ENCODE results near the gene HDAC1. TPM values are rescaled to one million over a fixed set of nuclear protein-coding genes. Genes with fewer than 3 reads are reported as not detected.
A peak's percentile ranks its signal among the peaks of the same experiment; 100 is the strongest.

The HDAC1 gene
- total and polyA plus RNA-seq, 2 of the 8 experiments (the other 6 are each of a cell fraction or from before 2014, with no cell fraction given): 111 to 125 TPM

DNA sequence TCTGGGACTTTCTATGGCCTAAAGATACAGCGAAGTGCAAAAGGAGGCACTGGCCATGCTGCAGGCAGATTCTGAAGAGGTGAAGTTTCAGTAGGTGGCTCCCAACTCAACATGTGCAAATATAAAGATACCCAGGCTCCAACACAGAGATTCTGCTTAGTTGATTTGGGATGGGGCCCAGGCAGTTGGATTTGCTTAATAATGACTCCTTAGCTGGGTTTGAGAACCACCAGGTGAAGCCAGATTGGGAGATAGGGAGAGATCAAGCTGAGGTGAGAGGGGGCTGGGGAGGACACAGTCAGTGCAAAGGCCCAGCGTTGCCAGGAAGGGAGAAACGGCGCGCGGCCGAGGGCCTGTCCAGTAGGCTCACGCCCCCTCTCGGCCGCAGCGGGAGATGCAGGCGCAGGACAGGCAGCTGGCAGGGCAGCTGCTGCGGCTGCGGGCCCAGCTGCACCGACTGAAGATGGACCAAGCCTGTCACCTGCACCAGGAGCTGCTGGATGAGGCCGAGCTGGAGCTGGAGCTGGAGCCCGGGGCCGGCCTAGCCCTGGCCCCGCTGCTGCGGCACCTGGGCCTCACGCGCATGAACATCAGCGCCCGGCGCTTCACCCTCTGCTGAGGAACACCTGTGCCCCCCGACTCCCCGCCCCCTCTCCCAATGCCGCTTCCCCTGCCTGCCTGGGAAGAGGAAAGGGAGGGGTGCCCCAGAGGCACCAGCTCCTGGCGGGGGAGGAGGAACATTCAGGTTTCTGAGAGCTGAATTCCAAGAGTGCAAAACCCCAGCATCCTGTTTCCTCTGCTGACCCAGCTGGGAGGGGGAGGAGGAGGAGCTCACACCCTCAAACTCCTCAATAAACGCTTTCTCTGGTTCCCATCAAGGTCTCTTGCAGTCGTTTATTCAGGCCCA is 43.6 kb upstream of the HDAC1 start (continued):
- TF ChIP-seq, protein P1, sequence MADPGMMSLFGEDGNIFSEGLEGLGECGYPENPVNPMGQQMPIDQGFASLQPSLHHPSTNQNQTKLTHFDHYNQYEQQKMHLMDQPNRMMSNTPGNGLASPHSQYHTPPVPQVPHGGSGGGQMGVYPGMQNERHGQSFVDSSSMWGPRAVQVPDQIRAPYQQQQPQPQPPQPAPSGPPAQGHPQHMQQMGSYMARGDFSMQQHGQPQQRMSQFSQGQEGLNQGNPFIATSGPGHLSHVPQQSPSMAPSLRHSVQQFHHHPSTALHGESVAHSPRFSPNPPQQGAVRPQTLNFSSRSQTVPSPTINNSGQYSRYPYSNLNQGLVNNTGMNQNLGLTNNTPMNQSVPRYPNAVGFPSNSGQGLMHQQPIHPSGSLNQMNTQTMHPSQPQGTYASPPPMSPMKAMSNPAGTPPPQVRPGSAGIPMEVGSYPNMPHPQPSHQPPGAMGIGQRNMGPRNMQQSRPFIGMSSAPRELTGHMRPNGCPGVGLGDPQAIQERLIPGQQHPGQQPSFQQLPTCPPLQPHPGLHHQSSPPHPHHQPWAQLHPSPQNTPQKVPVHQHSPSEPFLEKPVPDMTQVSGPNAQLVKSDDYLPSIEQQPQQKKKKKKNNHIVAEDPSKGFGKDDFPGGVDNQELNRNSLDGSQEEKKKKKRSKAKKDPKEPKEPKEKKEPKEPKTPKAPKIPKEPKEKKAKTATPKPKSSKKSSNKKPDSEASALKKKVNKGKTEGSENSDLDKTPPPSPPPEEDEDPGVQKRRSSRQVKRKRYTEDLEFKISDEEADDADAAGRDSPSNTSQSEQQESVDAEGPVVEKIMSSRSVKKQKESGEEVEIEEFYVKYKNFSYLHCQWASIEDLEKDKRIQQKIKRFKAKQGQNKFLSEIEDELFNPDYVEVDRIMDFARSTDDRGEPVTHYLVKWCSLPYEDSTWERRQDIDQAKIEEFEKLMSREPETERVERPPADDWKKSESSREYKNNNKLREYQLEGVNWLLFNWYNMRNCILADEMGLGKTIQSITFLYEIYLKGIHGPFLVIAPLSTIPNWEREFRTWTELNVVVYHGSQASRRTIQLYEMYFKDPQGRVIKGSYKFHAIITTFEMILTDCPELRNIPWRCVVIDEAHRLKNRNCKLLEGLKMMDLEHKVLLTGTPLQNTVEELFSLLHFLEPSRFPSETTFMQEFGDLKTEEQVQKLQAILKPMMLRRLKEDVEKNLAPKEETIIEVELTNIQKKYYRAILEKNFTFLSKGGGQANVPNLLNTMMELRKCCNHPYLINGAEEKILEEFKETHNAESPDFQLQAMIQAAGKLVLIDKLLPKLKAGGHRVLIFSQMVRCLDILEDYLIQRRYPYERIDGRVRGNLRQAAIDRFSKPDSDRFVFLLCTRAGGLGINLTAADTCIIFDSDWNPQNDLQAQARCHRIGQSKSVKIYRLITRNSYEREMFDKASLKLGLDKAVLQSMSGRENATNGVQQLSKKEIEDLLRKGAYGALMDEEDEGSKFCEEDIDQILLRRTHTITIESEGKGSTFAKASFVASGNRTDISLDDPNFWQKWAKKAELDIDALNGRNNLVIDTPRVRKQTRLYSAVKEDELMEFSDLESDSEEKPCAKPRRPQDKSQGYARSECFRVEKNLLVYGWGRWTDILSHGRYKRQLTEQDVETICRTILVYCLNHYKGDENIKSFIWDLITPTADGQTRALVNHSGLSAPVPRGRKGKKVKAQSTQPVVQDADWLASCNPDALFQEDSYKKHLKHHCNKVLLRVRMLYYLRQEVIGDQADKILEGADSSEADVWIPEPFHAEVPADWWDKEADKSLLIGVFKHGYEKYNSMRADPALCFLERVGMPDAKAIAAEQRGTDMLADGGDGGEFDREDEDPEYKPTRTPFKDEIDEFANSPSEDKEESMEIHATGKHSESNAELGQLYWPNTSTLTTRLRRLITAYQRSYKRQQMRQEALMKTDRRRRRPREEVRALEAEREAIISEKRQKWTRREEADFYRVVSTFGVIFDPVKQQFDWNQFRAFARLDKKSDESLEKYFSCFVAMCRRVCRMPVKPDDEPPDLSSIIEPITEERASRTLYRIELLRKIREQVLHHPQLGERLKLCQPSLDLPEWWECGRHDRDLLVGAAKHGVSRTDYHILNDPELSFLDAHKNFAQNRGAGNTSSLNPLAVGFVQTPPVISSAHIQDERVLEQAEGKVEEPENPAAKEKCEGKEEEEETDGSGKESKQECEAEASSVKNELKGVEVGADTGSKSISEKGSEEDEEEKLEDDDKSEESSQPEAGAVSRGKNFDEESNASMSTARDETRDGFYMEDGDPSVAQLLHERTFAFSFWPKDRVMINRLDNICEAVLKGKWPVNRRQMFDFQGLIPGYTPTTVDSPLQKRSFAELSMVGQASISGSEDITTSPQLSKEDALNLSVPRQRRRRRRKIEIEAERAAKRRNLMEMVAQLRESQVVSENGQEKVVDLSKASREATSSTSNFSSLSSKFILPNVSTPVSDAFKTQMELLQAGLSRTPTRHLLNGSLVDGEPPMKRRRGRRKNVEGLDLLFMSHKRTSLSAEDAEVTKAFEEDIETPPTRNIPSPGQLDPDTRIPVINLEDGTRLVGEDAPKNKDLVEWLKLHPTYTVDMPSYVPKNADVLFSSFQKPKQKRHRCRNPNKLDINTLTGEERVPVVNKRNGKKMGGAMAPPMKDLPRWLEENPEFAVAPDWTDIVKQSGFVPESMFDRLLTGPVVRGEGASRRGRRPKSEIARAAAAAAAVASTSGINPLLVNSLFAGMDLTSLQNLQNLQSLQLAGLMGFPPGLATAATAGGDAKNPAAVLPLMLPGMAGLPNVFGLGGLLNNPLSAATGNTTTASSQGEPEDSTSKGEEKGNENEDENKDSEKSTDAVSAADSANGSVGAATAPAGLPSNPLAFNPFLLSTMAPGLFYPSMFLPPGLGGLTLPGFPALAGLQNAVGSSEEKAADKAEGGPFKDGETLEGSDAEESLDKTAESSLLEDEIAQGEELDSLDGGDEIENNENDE (IDR thresholded peaks at IDR 0.05; ENCODE audit: insufficient replicate concordance, low read length): no peak
- TF ChIP-seq ATF3 (IDR thresholded peaks at IDR 0.05; ENCODE audit: insufficient read depth, low read depth, low read length) (no peak), CEBPB (IDR thresholded peaks at IDR 0.05; ENCODE audit: low read depth, low read length) (no peak; the same call in 1 of the 2 replicates), BRCA1 (IDR thresholded peaks at IDR 0.05; ENCODE audit: low read depth, low read length) (no peak), CBX8 (IDR thresholded peaks at IDR 0.05; ENCODE audit: borderline replicate concordance, low read depth, low read length) (no peak), HDAC6 (IDR thresholded peaks at IDR 0.05; ENCODE audit: low read depth, low read length) (no peak), MAX (IDR thresholded peaks at IDR 0.05) (peak; percentile 71; the same call in 1 of the 2 replicates), KDM1A (IDR thresholded peaks at IDR 0.05; ENCODE audit: borderline replicate concordance, low read length) (peak; percentile 97), POLR2AphosphoS5 (IDR thresholded peaks at IDR 0.05; ENCODE audit: low read depth, low read length) (peak; percentile 21; the same call in 1 of the 2 replicates)
